Measurements from ENCODE around the gene AAK1.
"Not testable (repeated sequence)": the region's sequence is repeated elsewhere in the genome, so short reads cannot be mapped to it uniquely, and the experiment has no call there.

The AAK1 gene

GRCh38 chr2:69436938-69437750, 206.4 kb downstream of the AAK1 start, which contains the start of gene NFU1:
TSS of gene NFU1 (minus strand) at chr2:69437435. CDS start at chr2:69437422, 13 bp downstream.
- DNase-seq, result peak; percentile 90

- no peak for DNase-seq
These were observed 207.0 kb downstream of the AAK1 start for GRCh38 chr2:69436596-69436937.

DNA sequence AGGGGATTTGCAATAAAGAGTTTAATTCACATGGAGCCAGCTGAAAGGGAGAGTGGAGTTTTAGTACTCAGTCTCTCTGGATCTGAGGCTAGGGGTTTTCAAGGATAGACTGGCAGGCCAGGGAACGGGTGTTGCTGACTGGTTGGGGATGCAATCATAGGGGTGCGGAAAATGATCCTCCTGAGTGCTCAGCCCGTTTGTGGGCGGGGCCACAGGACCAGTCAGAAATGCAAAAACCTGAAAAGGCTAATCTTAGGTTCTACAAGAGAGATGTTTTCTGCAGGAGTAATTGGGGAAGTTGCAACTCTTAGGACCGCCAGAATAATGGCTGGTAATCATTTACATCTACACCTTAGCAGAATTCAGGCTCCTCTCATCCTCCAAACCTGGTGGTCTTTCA, 208.8 kb downstream of the AAK1 start:
- DNase-seq, result no peak

- DNase-seq, result no peak
These were observed 213.9 kb downstream of the AAK1 start for GRCh38 chr2:69429491-69430183.

- no peak for DNase-seq
These were observed 214.6 kb downstream of the AAK1 start for GRCh38 chr2:69428981-69429380.

- no peak for DNase-seq
These were observed 219.1 kb downstream of the AAK1 start for GRCh38 chr2:69424419-69424818.

GRCh38 chr2:69422198-69422597, 221.3 kb downstream of the AAK1 start:
- no peak for DNase-seq

- not testable (repeated sequence) for DNase-seq
These were observed 224.4 kb downstream of the AAK1 start for GRCh38 chr2:69419111-69419510.

GRCh38 chr2:69416147-69416546, 227.4 kb downstream of the AAK1 start:
- DNase-seq, result no peak
